ENCODE results near the gene RNF112.

RNF112 gene

GRCh38 chr17:19407601-19408345, 3.3 kb upstream of the RNF112 start:
- Histone ChIP-seq H3K27ac (ENCODE audit: low read length) (no peak overlapping the region), H3K36me3 (ENCODE audit: control insufficient read depth in 2 of 2, insufficient read depth in 2 of 2, low read length in 2 of 2) (no peaks in the 10 kb centered on the region), H3K9ac (ENCODE audit: low read length in 2 of 2) (no peak overlapping the region), H3K4me3 (ENCODE audit: low read length in 2 of 2) (no peak overlapping the region), H3K27me3 (ENCODE audit: control insufficient read depth in 1 of 2, insufficient read depth in 2 of 2, low read length in 2 of 2) (no peaks in the 10 kb centered on the region), H3K9me3 (ENCODE audit: control insufficient read depth in 2 of 2, low read length in 2 of 2) (no peaks in the 10 kb centered on the region), H3K4me1 (ENCODE audit: control insufficient read depth, insufficient read depth, low read length) (peaks cover 4% of the 10 kb centered on the region)

- H3K36me3 ChIP-seq (ENCODE audit: control insufficient read depth in 2 of 2, insufficient read depth in 2 of 2, low read length in 2 of 2), result no peaks in the 10 kb centered on the region
- no peaks in the 10 kb centered on the region for H3K9me3 ChIP-seq (ENCODE audit: control insufficient read depth in 2 of 2, low read length in 2 of 2)
- H3K27ac ChIP-seq (ENCODE audit: low read length), result no peak overlapping the region
- no peak overlapping the region for H3K9ac ChIP-seq (ENCODE audit: low read length in 2 of 2)
- no peaks in the 10 kb centered on the region for H3K27me3 ChIP-seq (ENCODE audit: control insufficient read depth in 1 of 2, insufficient read depth in 2 of 2, low read length in 2 of 2)
- H3K4me1 ChIP-seq (ENCODE audit: control insufficient read depth, insufficient read depth, low read length), result peaks cover 4% of the 10 kb centered on the region
- no peak overlapping the region for H3K4me3 ChIP-seq (ENCODE audit: low read length in 2 of 2)
Measured at GRCh38 chr17:19408346-19408710, 2.7 kb upstream of the RNF112 start.

- no peak overlapping the region for H3K27ac ChIP-seq (ENCODE audit: low read length)
- no peaks in the 10 kb centered on the region for H3K27me3 ChIP-seq (ENCODE audit: control insufficient read depth in 1 of 2, insufficient read depth in 2 of 2, low read length in 2 of 2)
- H3K9ac ChIP-seq (ENCODE audit: low read length in 2 of 2), result no peak overlapping the region
- peaks cover 4% of the 10 kb centered on the region for H3K4me1 ChIP-seq (ENCODE audit: control insufficient read depth, insufficient read depth, low read length)
- H3K9me3 ChIP-seq (ENCODE audit: control insufficient read depth in 2 of 2, low read length in 2 of 2), result no peaks in the 10 kb centered on the region
- no peak overlapping the region for H3K4me3 ChIP-seq (ENCODE audit: low read length in 2 of 2)
- H3K36me3 ChIP-seq (ENCODE audit: control insufficient read depth in 2 of 2, insufficient read depth in 2 of 2, low read length in 2 of 2), result no peaks in the 10 kb centered on the region
Measured at GRCh38 chr17:19409066-19409465, 2.0 kb upstream of the RNF112 start.

GRCh38 chr17:19409509-19409908, 1.5 kb upstream of the RNF112 start:
- no peaks in the 10 kb centered on the region for H3K9me3 ChIP-seq (ENCODE audit: control insufficient read depth in 2 of 2, low read length in 2 of 2)
- no peak overlapping the region for H3K4me3 ChIP-seq (ENCODE audit: low read length in 2 of 2)
- H3K27ac ChIP-seq (ENCODE audit: low read length), result no peak overlapping the region
- H3K4me1 ChIP-seq (ENCODE audit: control insufficient read depth, insufficient read depth, low read length), result peaks cover 4% of the 10 kb centered on the region
- H3K27me3 ChIP-seq (ENCODE audit: control insufficient read depth in 1 of 2, insufficient read depth in 2 of 2, low read length in 2 of 2), result no peaks in the 10 kb centered on the region
- H3K36me3 ChIP-seq (ENCODE audit: control insufficient read depth in 2 of 2, insufficient read depth in 2 of 2, low read length in 2 of 2), result no peaks in the 10 kb centered on the region
- no peak overlapping the region for H3K9ac ChIP-seq (ENCODE audit: low read length in 2 of 2)

- no peak overlapping the region for H3K27ac ChIP-seq (ENCODE audit: low read length)
- H3K36me3 ChIP-seq (ENCODE audit: control insufficient read depth in 2 of 2, insufficient read depth in 2 of 2, low read length in 2 of 2), result no peaks in the 10 kb centered on the region
- H3K9ac ChIP-seq (ENCODE audit: low read length in 2 of 2), result no peak overlapping the region
- H3K9me3 ChIP-seq (ENCODE audit: control insufficient read depth in 2 of 2, low read length in 2 of 2), result no peaks in the 10 kb centered on the region
- H3K4me3 ChIP-seq (ENCODE audit: low read length in 2 of 2), result no peak overlapping the region
- peaks cover 4% of the 10 kb centered on the region for H3K4me1 ChIP-seq (ENCODE audit: control insufficient read depth, insufficient read depth, low read length)
- no peaks in the 10 kb centered on the region for H3K27me3 ChIP-seq (ENCODE audit: control insufficient read depth in 1 of 2, insufficient read depth in 2 of 2, low read length in 2 of 2)
Measured at GRCh38 chr17:19410091-19410490, 941 bp upstream of the RNF112 start.

GRCh38 chr17:19411631-19412030, 599 bp downstream of the RNF112 start:
- Histone ChIP-seq H3K9me3 (ENCODE audit: control insufficient read depth in 2 of 2, low read length in 2 of 2) (no peaks in the 10 kb centered on the region), H3K27me3 (ENCODE audit: control insufficient read depth in 1 of 2, insufficient read depth in 2 of 2, low read length in 2 of 2) (no peaks in the 10 kb centered on the region), H3K4me1 (ENCODE audit: control insufficient read depth, insufficient read depth, low read length) (peaks cover 4% of the 10 kb centered on the region), H3K36me3 (ENCODE audit: control insufficient read depth in 2 of 2, insufficient read depth in 2 of 2, low read length in 2 of 2) (no peaks in the 10 kb centered on the region), H3K9ac (ENCODE audit: low read length in 2 of 2) (no peak overlapping the region), H3K27ac (ENCODE audit: low read length) (no peak overlapping the region), H3K4me3 (ENCODE audit: low read length in 2 of 2) (peak overlapping the region; percentile 40 to 52)

GRCh38 chr17:19412510-19412909, 1.5 kb downstream of the RNF112 start:
- Histone ChIP-seq H3K27me3 (ENCODE audit: control insufficient read depth in 1 of 2, insufficient read depth in 2 of 2, low read length in 2 of 2) (no peaks in the 10 kb centered on the region), H3K27ac (ENCODE audit: low read length) (no peak overlapping the region), H3K9ac (ENCODE audit: low read length in 2 of 2) (no peak overlapping the region)

GRCh38 chr17:19412984-19413383, 2.0 kb downstream of the RNF112 start:
- no peak overlapping the region for H3K4me3 ChIP-seq (ENCODE audit: low read length in 2 of 2)
- H3K36me3 ChIP-seq (ENCODE audit: control insufficient read depth in 2 of 2, insufficient read depth in 2 of 2, low read length in 2 of 2), result no peaks in the 10 kb centered on the region
- H3K27ac ChIP-seq (ENCODE audit: low read length), result no peak overlapping the region
- no peaks in the 10 kb centered on the region for H3K27me3 ChIP-seq (ENCODE audit: control insufficient read depth in 1 of 2, insufficient read depth in 2 of 2, low read length in 2 of 2)
- no peak overlapping the region for H3K9ac ChIP-seq (ENCODE audit: low read length in 2 of 2)
- peaks cover 4% of the 10 kb centered on the region for H3K4me1 ChIP-seq (ENCODE audit: control insufficient read depth, insufficient read depth, low read length)
- no peaks in the 10 kb centered on the region for H3K9me3 ChIP-seq (ENCODE audit: control insufficient read depth in 2 of 2, low read length in 2 of 2)

More at GRCh38 chr17:19412510-19412909, 1.5 kb downstream of the RNF112 start:
- H3K4me3 ChIP-seq (ENCODE audit: low read length in 2 of 2), result no peak overlapping the region
- H3K9me3 ChIP-seq (ENCODE audit: control insufficient read depth in 2 of 2, low read length in 2 of 2), result no peaks in the 10 kb centered on the region
- H3K4me1 ChIP-seq (ENCODE audit: control insufficient read depth, insufficient read depth, low read length), result peaks cover 4% of the 10 kb centered on the region
- H3K36me3 ChIP-seq (ENCODE audit: control insufficient read depth in 2 of 2, insufficient read depth in 2 of 2, low read length in 2 of 2), result no peaks in the 10 kb centered on the region

- Histone ChIP-seq H3K9ac (ENCODE audit: low read length in 2 of 2) (no peak overlapping the region), H3K27me3 (ENCODE audit: control insufficient read depth in 1 of 2, insufficient read depth in 2 of 2, low read length in 2 of 2) (no peaks in the 10 kb centered on the region), H3K4me3 (ENCODE audit: low read length in 2 of 2) (no peak overlapping the region), H3K9me3 (ENCODE audit: control insufficient read depth in 2 of 2, low read length in 2 of 2) (no peaks in the 10 kb centered on the region), H3K27ac (ENCODE audit: low read length) (no peak overlapping the region), H3K4me1 (ENCODE audit: control insufficient read depth, insufficient read depth, low read length) (peaks cover 4% of the 10 kb centered on the region), H3K36me3 (ENCODE audit: control insufficient read depth in 2 of 2, insufficient read depth in 2 of 2, low read length in 2 of 2) (no peaks in the 10 kb centered on the region)
Measured at GRCh38 chr17:19413761-19414160, 2.7 kb downstream of the RNF112 start.

- H3K36me3 ChIP-seq (ENCODE audit: control insufficient read depth in 2 of 2, insufficient read depth in 2 of 2, low read length in 2 of 2), result no peaks in the 10 kb centered on the region
- no peaks in the 10 kb centered on the region for H3K9me3 ChIP-seq (ENCODE audit: control insufficient read depth in 2 of 2, low read length in 2 of 2)
- H3K27ac ChIP-seq (ENCODE audit: low read length), result no peak overlapping the region
- no peaks in the 10 kb centered on the region for H3K27me3 ChIP-seq (ENCODE audit: control insufficient read depth in 1 of 2, insufficient read depth in 2 of 2, low read length in 2 of 2)
- H3K4me3 ChIP-seq (ENCODE audit: low read length in 2 of 2), result no peak overlapping the region
- H3K9ac ChIP-seq (ENCODE audit: low read length in 2 of 2), result no peak overlapping the region
- peaks cover 4% of the 10 kb centered on the region for H3K4me1 ChIP-seq (ENCODE audit: control insufficient read depth, insufficient read depth, low read length)
Measured at GRCh38 chr17:19414396-19415280, 3.6 kb downstream of the RNF112 start.

- Histone ChIP-seq H3K9me3 (ENCODE audit: control insufficient read depth in 2 of 2, low read length in 2 of 2) (no peaks in the 10 kb centered on the region), H3K27ac (ENCODE audit: low read length) (no peak overlapping the region), H3K27me3 (ENCODE audit: control insufficient read depth in 1 of 2, insufficient read depth in 2 of 2, low read length in 2 of 2) (no peaks in the 10 kb centered on the region), H3K36me3 (ENCODE audit: control insufficient read depth in 2 of 2, insufficient read depth in 2 of 2, low read length in 2 of 2) (no peaks in the 10 kb centered on the region), H3K9ac (ENCODE audit: low read length in 2 of 2) (no peak overlapping the region), H3K4me1 (ENCODE audit: control insufficient read depth, insufficient read depth, low read length) (peaks cover 4% of the 10 kb centered on the region), H3K4me3 (ENCODE audit: low read length in 2 of 2) (no peak overlapping the region)
Measured at GRCh38 chr17:19415311-19415710, 4.3 kb downstream of the RNF112 start.
